GM13977 (cell line): ENCODE results near the gene BRIP1.

Experiments
- DNase-seq: peaks from one replicate; pipeline ENCODE4 v3.0.0; 2012; ENCODE audit warnings: low spot score
- CTCF ChIP-seq: IDR thresholded peaks from 2 replicates; pipeline ENCODE4 v1.5.1; 2012; ENCODE audit warnings: mild to moderate bottlenecking, control low read depth; ENCODE audit not compliant: insufficient read depth; ENCODE audit errors: extremely low read depth, missing control alignments
- in situ Hi-C: fragments of 300-500 bp; cut with MboI; formaldehyde crosslinking; loops from one replicate; pipeline ENCODE4 v1.12.0; 2022; ENCODE audit warnings: low sequenced_read_pairs, low pct_unique_long_range_greater_than_20kb, mixed read lengths, inconsistent platforms; ENCODE audit not compliant: unreplicated experiment

Gene BRIP1

GRCh38 chr17:61806936-61807335 is 56.4 kb downstream of the BRIP1 start:
- no peak for TF ChIP-seq CTCF
- in situ Hi-C loops, result no loop called here
- no peak for DNase-seq

GRCh38 chr17:61806081-61806828 is 57.1 kb downstream of the BRIP1 start:
- no peak for DNase-seq
- TF ChIP-seq CTCF, result no peak
- in situ Hi-C loops, result no loop called here

GRCh38 chr17:61805399-61805798 is 57.9 kb downstream of the BRIP1 start:
- DNase-seq, result no peak
- in situ Hi-C loops, result no loop called here
- TF ChIP-seq CTCF, result no peak

GRCh38 chr17:61803796-61804195 is 59.5 kb downstream of the BRIP1 start:
- DNase-seq, result no peak
- TF ChIP-seq CTCF, result no peak
- in situ Hi-C loops, result no loop called here

GRCh38 chr17:61803216-61803615 is 60.1 kb downstream of the BRIP1 start:
- in situ Hi-C loops, result no loop called here
- DNase-seq, result no peak
- TF ChIP-seq CTCF, result no peak

GRCh38 chr17:61799812-61800484 is 63.4 kb downstream of the BRIP1 start:
- TF ChIP-seq CTCF, result no peak
- DNase-seq, result no peak
- in situ Hi-C loops, result no loop called here

- DNase-seq, result no peak
- TF ChIP-seq CTCF, result no peak
- in situ Hi-C loops, result no loop called here
Observed at GRCh38 chr17:61797283-61797682, 66.0 kb downstream of the BRIP1 start.
